Mucosa of descending colon (tissue), 3 donors: ENCODE measurements around the gene SCN5A. TPM values are rescaled to one million over a fixed set of nuclear protein-coding genes. Genes with fewer than 3 reads are reported as not detected.

Experiments used
- ATAC-seq: fragments of 200-7000 bp; cut with Tn5 transposase; one replicate; pipeline ENCODE4 v1.9.1; 2020; ENCODE audit warnings: mild to moderate bottlenecking, moderate library complexity
- DNase-seq, 3 donors: peaks; one replicate each; pipeline ENCODE4 v3.0.0-alpha.2; 2020
- H3K36me3 ChIP-seq: fragments of 200-600 bp; one replicate; pipeline ENCODE4 v1.8.0; 2021; ENCODE audit warnings: low read depth, mild to moderate bottlenecking
- H3K4me1 ChIP-seq: fragments of 200-600 bp; one replicate; pipeline ENCODE4 v1.8.0; 2021; ENCODE audit warnings: low read depth, mild to moderate bottlenecking
- H3K4me3 ChIP-seq: fragments of 200-600 bp; one replicate; pipeline ENCODE4 v1.8.0; 2021; ENCODE audit warnings: mild to moderate bottlenecking
- H3K9me3 ChIP-seq: fragments of 200-600 bp; one replicate; pipeline ENCODE4 v1.8.0; 2021; ENCODE audit warnings: mild to moderate bottlenecking
- intact Hi-C, 2 donors: fragments of 100-400 bp; cut with DNase I in 1 of 2; cut with micrococcal nuclease in 1 of 2; formaldehyde crosslinking; loops; one replicate each; pipeline versions ENCODE4 v1.11.0 to v1.11.1; 2022; cut with DNase I, micrococcal nuclease
- total RNA-seq, 3 donors: library from RNA; stranded (reverse); fragmentation: NEBNext Ultra II Directional in 2 of 3; extraction: Animal tissue kit (Norgen Biotek cat#: 25700) in 2 of 3; gene quantifications; one replicate each; pipeline versions ENCODE4 v1.2.1 to v1.2.4, GENCODE V29; 2021 to 2023
- TF ChIP-seq, protein P1 (sequence below): fragments of 200-600 bp; IDR thresholded peaks from one replicate; pipeline ENCODE4 v1.8.0; 2022; ENCODE audit warnings: antibody characterized with exemption, mild to moderate bottlenecking
- donor health status: DM: no; HTN: no; CAD: no; lungs with moderate emphysema.
- donor health status: DM: no; HTN: no; CAD: no.
- donor health status: DM: no; HTN: yes; CAD: no.

Gene SCN5A
- total RNA-seq, 3 donors from 2014 or later: 0.31 to 1.3 (median 0.32) TPM

DNA sequence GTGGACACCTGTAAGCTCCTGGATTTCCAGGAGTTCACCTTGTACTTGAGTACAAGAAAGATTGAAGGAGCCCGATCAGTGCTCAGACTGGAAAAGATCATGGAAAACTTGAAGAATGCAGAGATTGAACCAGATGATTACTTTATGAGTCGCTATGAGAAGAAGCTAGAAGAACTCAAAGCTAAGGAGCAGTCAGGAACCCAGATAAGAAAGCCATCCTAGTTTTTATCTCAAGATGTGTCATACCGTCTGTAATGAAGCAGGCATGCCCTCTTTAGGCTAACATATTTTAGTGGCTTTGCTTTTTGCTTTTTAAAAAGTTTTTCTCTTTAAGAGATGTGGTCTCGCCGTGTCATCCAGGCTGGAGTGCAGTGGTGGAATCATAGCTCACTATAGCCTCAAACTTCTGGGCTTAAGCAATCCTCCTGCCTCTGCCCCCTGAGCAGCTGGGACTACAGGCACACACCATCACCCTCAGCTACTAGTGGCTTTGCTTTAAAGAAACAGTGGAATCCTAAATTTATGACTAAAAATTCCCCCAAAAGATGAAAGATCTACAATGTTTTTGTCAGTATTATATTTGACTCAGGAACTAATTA, 125.2 kb downstream of the SCN5A start:
- TF ChIP-seq, protein P1, sequence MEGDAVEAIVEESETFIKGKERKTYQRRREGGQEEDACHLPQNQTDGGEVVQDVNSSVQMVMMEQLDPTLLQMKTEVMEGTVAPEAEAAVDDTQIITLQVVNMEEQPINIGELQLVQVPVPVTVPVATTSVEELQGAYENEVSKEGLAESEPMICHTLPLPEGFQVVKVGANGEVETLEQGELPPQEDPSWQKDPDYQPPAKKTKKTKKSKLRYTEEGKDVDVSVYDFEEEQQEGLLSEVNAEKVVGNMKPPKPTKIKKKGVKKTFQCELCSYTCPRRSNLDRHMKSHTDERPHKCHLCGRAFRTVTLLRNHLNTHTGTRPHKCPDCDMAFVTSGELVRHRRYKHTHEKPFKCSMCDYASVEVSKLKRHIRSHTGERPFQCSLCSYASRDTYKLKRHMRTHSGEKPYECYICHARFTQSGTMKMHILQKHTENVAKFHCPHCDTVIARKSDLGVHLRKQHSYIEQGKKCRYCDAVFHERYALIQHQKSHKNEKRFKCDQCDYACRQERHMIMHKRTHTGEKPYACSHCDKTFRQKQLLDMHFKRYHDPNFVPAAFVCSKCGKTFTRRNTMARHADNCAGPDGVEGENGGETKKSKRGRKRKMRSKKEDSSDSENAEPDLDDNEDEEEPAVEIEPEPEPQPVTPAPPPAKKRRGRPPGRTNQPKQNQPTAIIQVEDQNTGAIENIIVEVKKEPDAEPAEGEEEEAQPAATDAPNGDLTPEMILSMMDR: no peak
- ATAC-seq (no peak), DNase-seq (no peak)
- intact Hi-C loops: loop anchor here (5.0 to 10.0 kb wide), 2 partner anchors 128 to 131 kb away; no protein-coding TSS in a partner anchor
- H3K4me1 ChIP-seq: no peaks in the 10 kb centered on the region
- no peak overlapping the region for H3K4me3 ChIP-seq
- H3K36me3 ChIP-seq: no peaks in the 10 kb centered on the region
- no peaks in the 10 kb centered on the region for H3K9me3 ChIP-seq

DNA sequence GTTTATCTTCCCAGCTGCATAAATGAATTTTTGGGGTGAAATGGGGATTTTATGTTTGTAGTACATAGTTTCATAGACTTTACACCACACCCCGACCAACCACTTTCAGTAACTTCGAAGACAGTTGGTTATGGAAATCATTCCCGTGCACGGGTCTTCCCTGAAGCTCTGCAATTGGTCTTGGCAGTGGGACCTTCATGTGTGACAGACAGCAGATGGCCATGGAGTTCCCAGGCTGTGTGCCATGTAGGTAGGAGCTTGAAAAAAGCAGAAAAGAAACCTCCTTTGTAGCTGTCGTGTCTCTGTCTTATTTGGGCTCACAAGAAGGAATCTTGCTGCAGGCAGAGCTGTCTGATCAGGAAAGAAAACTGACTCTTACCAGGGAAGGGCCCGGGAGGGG, 127.5 kb downstream of the SCN5A start:
- H3K9me3 ChIP-seq: no peaks in the 10 kb centered on the region
- DNase-seq (no peak), ATAC-seq (no peak)
- no peaks in the 10 kb centered on the region for H3K36me3 ChIP-seq
- H3K4me1 ChIP-seq: no peaks in the 10 kb centered on the region
- TF ChIP-seq, protein P1: no peak
- H3K4me3 ChIP-seq: no peak overlapping the region
- intact Hi-C loops: loop anchor here (5.0 to 10.0 kb wide), 2 partner anchors 130 to 133 kb away; no protein-coding TSS in a partner anchor

DNA sequence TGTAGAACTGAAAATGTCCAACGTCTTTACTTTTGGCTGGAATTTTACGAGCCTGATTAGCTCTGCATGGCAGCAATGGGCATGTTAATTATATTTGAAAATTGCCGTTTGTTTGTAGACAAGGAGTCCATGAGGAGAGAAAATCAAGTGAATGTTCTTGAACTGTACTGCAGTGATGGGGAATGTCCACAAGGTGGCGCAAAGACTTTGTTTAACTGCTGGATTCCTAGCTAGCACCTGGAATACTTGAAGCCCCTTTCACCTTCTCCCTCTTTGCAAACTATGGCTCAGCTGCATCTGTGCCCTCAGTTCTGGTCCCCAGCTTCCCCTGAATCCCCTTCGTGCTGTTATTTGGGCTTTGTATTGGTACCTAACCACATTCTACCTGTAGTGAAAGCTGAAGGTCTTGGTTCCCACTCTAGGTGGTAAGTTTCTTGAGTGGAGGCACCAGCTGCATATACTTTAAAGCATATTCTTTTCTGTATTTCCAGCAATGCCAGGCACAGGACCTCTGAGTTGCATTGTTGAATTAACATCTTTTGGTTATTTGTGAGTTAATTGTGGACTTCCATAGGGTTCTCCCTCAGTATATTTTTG, 128.0 kb downstream of the SCN5A start:
- intact Hi-C loops: loop anchor here (5.0 to 10.0 kb wide), 2 partner anchors 131 to 133 kb away; no protein-coding TSS in a partner anchor
- TF ChIP-seq, protein P1: peak; percentile 82
- Histone ChIP-seq H3K9me3 (no peaks in the 10 kb centered on the region), H3K4me1 (no peaks in the 10 kb centered on the region), H3K36me3 (no peaks in the 10 kb centered on the region), H3K4me3 (no peak overlapping the region)
- peak in 2 of 3 donors; percentile 34 to 77 for DNase-seq
- peak; percentile 75 for ATAC-seq

DNA sequence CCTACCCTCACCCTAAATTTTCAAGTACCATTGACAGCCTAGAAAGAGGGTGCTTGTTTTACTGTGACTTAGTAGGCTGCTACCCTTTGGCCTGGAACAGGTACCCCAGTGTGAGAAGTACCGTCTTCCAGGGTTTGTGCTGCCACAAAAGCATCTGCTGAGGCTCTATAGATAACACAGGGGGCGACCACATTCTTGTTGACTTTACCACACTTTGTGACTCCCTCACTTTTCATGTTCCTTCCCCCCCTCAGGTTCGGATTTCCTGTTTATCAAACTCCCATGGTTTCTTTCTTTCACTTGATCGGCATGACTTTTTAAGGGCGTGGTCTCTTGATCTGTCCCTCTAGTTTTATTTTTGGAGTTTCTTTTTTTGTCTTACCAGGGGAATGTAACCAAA, 129.8 kb downstream of the SCN5A start:
- no peaks in the 10 kb centered on the region for H3K36me3 ChIP-seq
- no peaks in the 10 kb centered on the region for H3K9me3 ChIP-seq
- TF ChIP-seq, protein P1: no peak
- ATAC-seq (peak; percentile 36), DNase-seq (no peak)
- H3K4me3 ChIP-seq: no peak overlapping the region
- no peaks in the 10 kb centered on the region for H3K4me1 ChIP-seq
- intact Hi-C loops: loop anchor here (5.0 to 10.0 kb wide), 2 partner anchors 133 to 135 kb away; no protein-coding TSS in a partner anchor

DNA sequence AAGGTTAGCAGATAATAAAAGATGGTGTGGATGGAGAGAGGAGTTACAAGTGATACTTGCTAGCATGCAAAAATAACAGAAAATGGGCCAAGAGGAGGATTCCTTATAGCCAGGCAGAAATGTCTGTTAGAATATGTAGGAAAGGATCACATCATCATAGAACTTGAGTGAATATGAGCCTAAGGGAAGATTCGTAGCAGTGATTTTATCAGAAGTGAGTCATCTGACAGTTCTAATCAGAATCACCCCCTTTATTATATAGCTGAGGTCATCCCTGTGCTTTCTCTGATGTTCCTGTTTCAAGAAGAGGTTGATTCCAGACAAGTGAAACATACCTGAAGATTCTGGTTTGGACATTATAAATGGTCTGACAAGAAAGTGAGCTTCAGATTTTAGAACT, 130.5 kb downstream of the SCN5A start:
- TF ChIP-seq, protein P1: no peak
- H3K36me3 ChIP-seq: no peaks in the 10 kb centered on the region
- no peak overlapping the region for H3K4me3 ChIP-seq
- ATAC-seq (no peak), DNase-seq (no peak)
- intact Hi-C loops: no loop called here
- H3K9me3 ChIP-seq: no peaks in the 10 kb centered on the region
- H3K4me1 ChIP-seq: no peaks in the 10 kb centered on the region
